HG03103 (cell line): ENCODE measurements around the gene PTPN13.
"Not testable (repeated sequence)": the region's sequence is repeated elsewhere in the genome, so short reads cannot be mapped to it uniquely, and the experiment has no call there.

Experiments used
- ATAC-seq: cut with Tn5 transposase; IDR thresholded peaks from one replicate; pipeline ENCODE4 v1.9.1; 2021; ENCODE audit warnings: low read depth; ENCODE audit not compliant: unreplicated experiment

Gene PTPN13

DNA sequence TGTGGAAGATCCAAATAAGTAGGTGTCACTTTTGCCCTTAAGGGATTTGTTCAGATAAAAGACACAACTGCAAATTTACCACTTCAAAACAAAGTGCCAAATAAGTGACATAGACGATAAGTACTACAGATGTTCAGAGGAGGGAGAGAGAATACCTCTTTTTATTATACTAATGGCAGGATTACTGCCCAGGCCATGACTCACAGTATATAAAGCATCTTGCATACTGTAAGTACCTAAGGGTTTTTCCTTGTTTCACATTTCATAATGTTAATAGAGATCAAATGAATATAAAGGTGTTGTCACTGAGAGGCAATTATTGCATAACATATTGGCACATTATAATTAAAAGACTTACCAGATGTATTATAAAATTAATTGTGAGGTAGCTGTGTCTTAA, 46.4 kb downstream of the PTPN13 start:
- ATAC-seq: no peak

- ATAC-seq: no peak
Measured at GRCh38 chr4:86641516-86642090, 47.5 kb downstream of the PTPN13 start.

DNA sequence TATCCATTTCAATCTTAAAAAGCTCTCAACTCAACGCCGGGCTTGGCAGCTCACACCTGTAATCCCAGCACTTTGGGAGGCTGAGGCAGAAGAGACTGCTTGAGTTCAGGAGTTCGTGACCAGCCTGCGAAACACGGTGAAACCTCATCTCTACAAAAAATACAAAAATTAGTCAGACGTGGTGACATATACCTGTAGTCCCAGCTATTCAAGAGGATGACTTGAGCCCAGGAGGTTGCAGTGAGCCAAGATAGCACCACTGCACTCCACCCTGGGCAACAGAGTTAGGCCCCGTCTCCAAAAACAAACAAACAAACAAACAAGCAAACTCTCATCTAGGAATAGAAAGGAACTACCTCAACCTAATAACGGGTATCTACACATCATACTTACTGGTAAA, 50.8 kb downstream of the PTPN13 start:
- no peak for ATAC-seq

DNA sequence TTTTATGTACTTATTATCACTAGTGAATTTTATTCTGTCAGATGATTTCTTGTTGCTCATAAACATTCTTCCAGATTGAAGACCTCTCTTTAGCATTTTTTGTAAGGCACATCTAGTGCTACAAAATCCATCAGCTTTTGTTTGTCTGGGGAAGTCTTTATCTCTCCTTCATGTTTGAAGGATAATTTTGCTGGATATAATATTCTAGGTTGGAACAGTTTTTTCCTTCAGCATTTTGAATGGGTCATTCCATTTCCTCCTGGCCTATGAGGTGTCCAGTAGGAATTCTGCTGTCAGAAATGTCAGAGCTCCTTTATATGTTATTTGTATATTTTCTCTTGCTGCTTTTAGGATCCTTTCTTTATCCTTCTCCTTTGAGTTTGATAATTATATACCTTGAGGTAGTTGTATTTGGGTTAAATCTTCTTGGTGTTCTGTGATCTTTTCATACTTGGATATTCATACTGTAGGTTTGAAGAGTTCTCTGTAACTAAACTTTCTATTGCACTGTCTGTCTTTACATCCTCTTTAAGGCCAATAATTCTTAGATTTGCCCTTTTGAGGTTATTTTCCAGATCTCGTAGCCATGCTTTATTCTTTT, 58.3 kb downstream of the PTPN13 start:
- ATAC-seq: no peak

DNA sequence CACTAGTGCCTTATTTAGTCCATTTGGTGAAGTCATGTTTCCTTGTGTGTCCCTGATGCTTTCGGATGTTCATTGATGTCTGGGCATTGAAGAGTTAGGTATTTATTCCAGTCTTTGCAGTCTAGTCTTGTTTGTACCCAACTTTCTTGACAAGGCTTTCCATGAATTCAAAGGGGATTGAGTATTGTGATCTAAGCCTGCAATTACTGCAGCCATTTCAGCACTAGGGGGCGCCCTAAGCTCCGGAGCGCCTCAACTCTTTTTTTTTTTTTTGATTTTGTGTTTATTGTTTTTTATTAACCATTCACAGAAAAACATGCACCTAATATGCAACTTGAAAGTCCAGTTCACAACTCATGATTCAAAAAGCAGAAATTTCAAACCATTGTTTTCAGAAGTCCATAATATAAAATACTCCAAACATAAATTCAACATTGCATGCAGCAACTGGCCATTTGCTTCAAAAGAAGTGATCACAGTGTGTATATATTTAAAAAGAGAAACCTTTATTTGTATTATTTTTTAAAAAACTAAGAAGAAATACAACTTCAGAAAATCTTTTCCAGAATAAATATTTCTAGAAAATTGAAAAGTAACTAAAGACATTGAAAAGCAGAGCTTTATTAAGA, 59.2 kb downstream of the PTPN13 start:
- no peak for ATAC-seq

DNA sequence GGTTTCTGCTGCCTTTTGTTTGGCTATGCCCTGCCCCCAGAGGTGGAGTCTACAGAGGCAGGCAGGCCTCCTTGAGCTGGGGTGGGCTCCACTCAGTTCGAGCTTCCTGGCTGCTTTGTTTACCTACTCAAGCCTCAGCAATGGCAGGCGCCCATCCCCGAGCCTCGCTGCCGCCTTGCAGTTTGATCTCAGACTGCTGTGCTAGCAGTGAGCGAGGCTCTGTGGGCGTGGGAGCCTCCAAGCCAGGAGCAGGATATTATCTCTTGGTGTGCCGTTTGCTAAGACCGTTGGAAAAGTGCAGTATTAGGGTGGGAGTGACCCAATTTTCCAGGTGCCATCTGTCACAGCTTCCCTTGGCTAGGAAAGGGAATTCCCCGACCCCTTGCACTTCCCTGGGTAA, 62.7 kb downstream of the PTPN13 start:
- not testable (repeated sequence) for ATAC-seq

DNA sequence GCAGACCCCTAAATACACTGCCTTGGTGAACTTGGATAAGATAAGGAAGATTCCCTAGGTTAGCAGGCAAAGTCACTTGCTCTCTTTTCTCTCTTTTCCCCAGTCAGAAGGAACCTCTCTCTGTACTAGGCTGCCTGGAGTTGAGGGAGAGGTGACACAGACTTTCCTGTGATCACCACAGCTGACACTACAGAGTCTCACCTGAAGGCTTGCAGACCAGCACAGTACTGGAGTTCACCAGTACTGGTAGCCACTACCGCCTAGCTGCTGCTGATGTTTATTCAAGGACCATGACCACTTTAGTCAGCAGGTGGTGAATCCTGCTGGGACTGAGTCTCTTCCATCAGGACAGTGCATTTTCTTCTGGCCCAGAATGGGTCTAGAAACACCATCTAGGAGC, 63.3 kb downstream of the PTPN13 start:
- ATAC-seq: no peak

DNA sequence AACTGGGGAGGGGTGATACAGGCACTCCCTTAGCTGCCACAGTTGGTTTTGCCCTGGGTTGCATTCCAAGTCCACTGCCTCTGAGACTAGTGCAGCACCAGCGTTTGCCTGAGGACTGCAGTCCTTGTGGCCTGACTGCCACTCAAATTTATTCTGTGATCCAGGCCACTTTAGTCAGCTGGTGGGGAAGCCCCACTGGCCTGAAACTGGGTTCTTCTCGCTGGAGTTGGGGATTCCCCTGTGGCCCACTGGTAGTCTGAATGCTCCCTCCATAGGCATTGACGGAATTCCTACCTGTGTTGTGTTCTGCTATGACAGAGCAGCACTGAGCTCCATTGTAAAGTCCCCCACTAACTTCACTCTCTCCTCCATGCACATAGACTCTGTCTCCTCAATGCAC, 63.8 kb downstream of the PTPN13 start:
- ATAC-seq: no peak

- no peak for ATAC-seq
Measured at GRCh38 chr4:86660401-86660800, 66.3 kb downstream of the PTPN13 start.

- no peak for ATAC-seq
Measured at GRCh38 chr4:86661006-86661405, 66.9 kb downstream of the PTPN13 start.

DNA sequence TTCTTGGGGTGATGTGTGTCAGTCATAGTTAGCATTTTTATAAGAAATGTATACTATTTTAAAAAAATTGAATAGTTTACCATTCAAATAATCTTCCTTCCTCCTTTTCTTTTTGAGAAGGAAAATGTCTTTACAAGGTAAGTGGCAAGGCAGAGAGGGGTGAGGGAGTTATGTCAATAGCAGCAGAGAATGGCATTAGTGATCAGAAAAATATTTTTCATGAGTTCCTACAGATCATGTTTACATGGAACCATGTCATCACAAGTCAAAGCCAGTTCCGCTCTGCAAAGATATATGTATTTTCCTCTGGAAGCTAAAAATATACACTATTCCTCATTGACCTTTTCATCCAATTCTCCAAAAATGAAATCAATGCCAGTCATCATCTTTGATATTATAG, 67.3 kb downstream of the PTPN13 start:
- ATAC-seq: no peak

DNA sequence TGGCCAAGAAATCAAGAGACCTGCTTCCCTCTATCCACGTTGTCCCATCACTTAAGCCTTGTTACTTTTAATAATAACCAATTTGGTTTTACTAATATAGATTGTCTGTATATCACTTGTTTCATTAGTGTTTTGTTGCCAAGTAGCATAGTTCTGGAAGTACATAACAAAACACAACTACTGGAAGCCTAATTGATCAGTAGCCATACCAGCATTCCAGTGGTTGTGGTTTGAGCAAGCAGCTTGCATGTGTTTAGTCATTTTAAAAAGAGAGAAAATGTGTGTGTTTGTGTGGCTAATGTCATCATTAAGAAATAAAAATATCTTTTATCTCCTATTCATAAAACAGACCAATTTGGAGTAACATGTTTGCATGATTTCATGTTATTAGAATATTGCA, 70.8 kb downstream of the PTPN13 start:
- no peak for ATAC-seq

GRCh38 chr4:86670298-86670697, 76.2 kb downstream of the PTPN13 start:
- no peak for ATAC-seq

DNA sequence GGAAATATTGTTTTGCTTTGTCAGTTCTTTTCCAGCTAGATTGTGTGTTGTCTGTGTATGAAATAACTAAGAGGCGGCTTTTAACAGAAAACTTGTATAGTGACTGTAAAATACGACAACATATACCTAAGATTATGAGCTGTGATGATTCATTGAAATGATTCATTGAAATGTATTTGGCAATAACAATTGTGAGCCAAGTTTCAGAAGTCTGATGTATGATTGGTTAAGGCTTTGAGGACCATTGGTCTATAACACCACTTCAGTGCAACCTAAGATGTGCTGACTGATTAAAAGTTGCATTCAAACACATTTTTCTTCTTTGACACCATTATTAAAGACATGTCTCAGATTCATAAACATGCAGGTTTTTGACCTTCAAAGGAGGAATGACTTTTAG, 76.6 kb downstream of the PTPN13 start:
- ATAC-seq: no peak

DNA sequence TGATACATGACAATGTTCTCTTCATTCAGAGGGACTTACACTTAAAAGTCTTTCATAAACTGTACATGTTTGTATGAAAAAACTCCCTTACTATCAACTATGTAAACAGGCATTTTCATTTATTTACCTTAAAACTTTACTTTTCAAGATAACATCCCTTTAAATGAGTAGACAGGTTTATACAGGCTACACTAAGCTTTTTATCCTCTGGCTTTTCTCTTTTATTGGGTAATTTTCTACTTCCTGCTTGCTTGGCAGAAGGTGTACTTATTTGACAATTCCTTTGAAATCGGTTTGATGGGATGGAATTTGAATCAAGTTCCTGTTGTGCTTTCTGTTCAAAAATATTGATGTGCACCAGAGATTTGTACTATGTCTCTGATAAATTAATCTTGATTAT, 81.4 kb downstream of the PTPN13 start:
- ATAC-seq: no peak

GRCh38 chr4:86678796-86679195, 84.7 kb downstream of the PTPN13 start:
- no peak for ATAC-seq

DNA sequence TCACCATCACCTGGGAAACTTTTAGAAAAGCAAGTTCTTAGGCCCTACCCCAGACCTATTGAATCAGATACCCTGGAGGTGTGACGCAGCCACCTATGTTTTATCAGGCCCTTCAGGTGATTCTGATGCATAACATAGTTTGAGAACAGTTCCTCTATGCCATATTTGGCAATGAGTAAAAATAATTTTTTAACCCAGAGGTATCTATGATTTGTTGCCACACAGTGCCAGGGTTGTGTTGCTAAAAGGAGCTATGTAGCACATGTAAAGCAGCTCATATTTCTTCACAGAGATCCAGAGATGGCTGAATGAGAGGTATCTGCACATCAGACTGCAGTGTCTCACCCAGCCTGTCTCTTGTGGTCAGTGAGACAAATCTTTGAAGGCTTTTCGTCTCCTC, 85.3 kb downstream of the PTPN13 start:
- no peak for ATAC-seq

GRCh38 chr4:86683167-86683566, 89.1 kb downstream of the PTPN13 start:
- ATAC-seq: no peak

DNA sequence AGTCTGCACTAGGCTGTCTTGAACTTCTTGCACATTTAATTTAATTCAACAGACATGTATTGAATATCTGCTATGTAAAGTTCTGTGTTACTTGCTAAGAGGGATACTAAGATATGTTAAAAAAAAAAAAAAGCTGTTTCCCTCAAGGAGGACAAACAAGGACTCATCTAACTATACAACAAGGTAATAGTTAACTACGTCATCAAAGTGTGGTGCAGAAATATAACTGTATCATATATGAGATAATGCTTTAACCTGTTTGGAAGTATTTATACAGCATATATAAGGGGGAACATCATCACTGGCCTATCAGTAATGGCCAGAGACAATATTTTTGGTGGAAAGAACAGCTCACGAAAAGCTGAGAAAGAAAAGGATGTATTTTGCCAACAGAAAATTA, 89.9 kb downstream of the PTPN13 start:
- ATAC-seq: no peak

GRCh38 chr4:86685401-86685800, 91.3 kb downstream of the PTPN13 start:
- no peak for ATAC-seq

DNA sequence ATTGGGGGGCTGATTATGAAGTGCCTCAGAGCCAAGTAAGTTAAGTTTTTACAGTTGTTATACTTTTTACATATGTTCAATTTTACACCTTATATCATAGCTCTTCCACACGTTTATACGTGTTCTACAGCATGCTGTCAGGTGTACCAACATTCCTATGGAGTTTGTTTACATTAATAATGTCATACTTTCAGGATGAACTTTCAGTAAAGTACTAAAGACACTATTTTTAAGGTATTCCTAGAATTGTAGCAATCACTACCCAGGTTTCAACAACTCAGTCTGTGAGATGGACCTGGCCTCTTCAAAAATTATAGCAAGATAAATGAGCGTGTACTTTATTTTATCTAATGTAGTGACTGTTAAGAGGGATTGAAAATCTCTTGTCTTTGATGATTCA, 92.6 kb downstream of the PTPN13 start:
- no peak for ATAC-seq

GRCh38 chr4:86688026-86688425, 93.9 kb downstream of the PTPN13 start:
- no peak for ATAC-seq
